Activated T-cell treated with anti-CD3 and anti-CD28 coated beads, Interleukin-2, amount 50 U/mL, for 24 hours (primary cell): ENCODE data around the gene ZBTB11.
"Not testable (repeated sequence)": the region's sequence is repeated elsewhere in the genome, so short reads cannot be mapped to it uniquely, and the experiment has no call there.

ENCODE experiments used
- DNase-seq: peaks from one replicate; pipeline ENCODE4 v3.0.0-alpha.2; 2020
- H3K27ac Mint-ChIP-seq: 2 replicates; pipeline ENCODE4 v1.8.0; 2020; ENCODE audit warnings: mild to moderate bottlenecking, mixed read lengths
- H3K27me3 Mint-ChIP-seq: 2 replicates; pipeline ENCODE4 v1.8.0; 2020; ENCODE audit warnings: mixed read lengths
- H3K36me3 Mint-ChIP-seq: 2 replicates; pipeline ENCODE4 v1.8.0; 2020; ENCODE audit warnings: low read depth, mixed read lengths
- H3K4me1 Mint-ChIP-seq: 2 replicates; pipeline ENCODE4 v1.8.0; 2020; ENCODE audit warnings: low read depth, mixed read lengths
- H3K4me3 Mint-ChIP-seq: 2 replicates; pipeline ENCODE4 v1.8.0; 2020; ENCODE audit warnings: mild to moderate bottlenecking, moderate library complexity, mixed read lengths
- H3K9me3 Mint-ChIP-seq: 2 replicates; pipeline ENCODE4 v1.8.0; 2020; ENCODE audit warnings: mixed read lengths

ZBTB11 gene

DNA sequence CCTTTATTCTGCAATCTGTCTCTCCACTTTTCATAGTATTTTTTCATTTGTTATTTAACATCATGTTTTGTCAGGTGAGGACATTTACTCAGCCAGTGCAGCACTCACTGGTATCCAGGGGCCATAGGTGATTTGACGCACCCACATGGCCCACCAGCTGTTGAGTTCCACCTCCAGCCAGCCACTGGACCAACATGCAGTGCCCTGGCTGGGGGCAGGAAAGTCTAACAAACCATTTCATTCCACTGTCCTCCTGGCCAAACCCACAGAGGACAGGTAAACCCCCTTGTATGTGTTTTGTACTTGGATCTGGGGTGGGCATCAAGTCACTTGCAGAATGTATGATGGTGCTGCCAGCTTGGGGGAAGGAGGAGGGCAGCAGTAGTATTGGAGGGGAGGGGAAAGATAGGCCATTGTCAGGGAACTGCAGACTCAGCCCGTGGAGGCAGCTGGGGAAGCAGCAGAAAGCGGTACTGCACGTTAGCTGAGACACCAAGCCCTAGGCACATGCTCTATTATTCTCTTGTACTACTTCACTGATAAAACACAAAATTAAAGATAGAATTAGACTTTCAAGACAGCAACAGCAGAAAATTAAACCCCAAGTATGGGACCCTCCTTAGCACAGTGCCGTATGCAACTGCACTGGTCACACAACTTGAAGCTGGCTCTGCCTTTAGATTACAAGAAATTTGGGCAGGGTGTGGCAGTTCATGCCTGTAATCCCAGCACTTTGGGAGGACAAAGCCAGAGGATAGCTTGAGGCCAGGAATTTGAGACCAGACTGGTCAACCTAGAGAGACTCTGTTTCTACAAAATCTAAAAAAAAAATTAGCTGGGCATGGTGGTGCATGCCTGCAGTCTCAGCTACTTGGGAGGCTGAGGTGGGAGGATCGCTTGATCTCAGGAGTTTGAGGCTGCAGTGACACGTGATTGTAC, 25.0 kb upstream of the ZBTB11 start:
- no peak for DNase-seq
- H3K27ac Mint-ChIP-seq, result no peak overlapping the region
- no peaks in the 10 kb centered on the region for H3K27me3 Mint-ChIP-seq
- H3K4me3 Mint-ChIP-seq, result no peak overlapping the region
- H3K9me3 Mint-ChIP-seq, result no peaks in the 10 kb centered on the region
- H3K36me3 Mint-ChIP-seq, result peaks cover 1% of the 10 kb centered on the region
- no peaks in the 10 kb centered on the region for H3K4me1 Mint-ChIP-seq

DNA sequence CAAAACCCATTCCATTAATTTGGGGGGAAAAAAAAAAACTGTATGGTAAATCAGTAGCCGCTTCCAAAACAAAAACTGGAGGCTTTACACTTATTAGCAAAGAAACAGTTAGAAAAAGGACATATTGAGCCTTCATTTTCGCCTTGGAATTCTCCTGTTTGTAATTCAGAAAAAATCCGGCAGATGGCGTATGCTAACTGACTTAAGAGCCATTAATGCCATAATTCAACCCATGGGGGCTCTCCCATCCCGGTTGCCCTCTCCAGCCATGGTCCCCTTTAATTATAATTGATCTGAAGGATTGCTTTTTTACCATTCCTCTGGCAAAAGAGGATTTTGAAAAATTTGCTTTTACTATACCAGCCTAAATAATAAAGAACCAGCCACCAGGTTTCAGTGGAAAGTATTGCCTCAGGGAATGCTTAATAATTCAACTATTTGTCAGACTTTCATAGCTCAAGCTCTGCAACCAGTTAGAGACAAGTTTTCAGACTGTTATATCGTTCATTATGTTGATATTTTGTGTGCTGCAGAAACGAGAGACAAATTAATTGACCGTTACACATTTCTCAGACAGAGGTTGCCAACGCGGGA, 18.9 kb upstream of the ZBTB11 start:
- Mint-ChIP-seq H3K27me3 (no peaks in the 10 kb centered on the region), H3K4me1 (peaks cover 8% of the 10 kb centered on the region), H3K27ac (no peak overlapping the region), H3K9me3 (no peaks in the 10 kb centered on the region), H3K36me3 (peaks cover 1% of the 10 kb centered on the region), H3K4me3 (no peak overlapping the region)
- DNase-seq, result no peak

DNA sequence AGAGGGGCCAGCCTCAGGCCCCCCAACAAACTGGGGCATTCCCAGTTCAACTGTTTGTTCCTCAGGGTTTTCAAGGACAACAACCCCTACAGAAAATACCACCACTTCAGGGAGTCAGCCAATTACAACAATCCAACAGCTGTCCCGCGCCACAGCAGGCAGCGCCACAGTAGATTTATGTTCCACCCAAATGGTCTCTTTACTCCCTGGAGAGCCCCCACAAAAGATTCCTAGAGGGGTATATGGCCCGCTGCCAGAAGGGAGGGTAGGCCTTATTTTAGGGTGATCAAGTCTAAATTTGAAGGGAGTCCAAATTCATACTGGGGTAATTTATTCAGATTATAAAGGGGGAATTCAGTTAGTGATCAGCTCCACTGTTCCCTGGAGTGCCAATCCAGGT, 17.9 kb upstream of the ZBTB11 start:
- not testable (repeated sequence) for H3K27ac Mint-ChIP-seq, H3K4me3 Mint-ChIP-seq, H3K36me3 Mint-ChIP-seq, H3K27me3 Mint-ChIP-seq, DNase-seq, H3K9me3 Mint-ChIP-seq
- H3K4me1 Mint-ChIP-seq, result peaks cover 13% of the 10 kb centered on the region

DNA sequence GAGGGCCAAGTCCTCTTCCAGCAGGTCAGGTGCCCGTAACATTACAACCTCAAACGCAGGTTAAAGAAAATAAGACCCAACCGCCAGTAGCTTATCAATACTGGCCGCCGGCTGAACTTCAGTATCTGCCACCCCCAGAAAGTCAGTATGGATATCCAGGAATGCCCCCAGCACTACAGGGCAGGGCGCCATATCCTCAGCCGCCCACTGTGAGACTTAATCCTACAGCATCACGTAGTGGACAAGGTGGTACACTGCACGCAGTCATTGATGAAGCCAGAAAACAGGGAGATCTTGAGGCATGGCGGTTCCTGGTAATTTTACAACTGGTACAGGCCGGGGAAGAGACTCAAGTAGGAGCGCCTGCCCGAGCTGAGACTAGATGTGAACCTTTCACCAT, 16.6 kb upstream of the ZBTB11 start:
- DNase-seq, H3K27me3 Mint-ChIP-seq, H3K9me3 Mint-ChIP-seq, H3K4me3 Mint-ChIP-seq, H3K27ac Mint-ChIP-seq, H3K36me3 Mint-ChIP-seq: not testable (repeated sequence)
- H3K4me1 Mint-ChIP-seq, result peaks cover 15% of the 10 kb centered on the region

DNA sequence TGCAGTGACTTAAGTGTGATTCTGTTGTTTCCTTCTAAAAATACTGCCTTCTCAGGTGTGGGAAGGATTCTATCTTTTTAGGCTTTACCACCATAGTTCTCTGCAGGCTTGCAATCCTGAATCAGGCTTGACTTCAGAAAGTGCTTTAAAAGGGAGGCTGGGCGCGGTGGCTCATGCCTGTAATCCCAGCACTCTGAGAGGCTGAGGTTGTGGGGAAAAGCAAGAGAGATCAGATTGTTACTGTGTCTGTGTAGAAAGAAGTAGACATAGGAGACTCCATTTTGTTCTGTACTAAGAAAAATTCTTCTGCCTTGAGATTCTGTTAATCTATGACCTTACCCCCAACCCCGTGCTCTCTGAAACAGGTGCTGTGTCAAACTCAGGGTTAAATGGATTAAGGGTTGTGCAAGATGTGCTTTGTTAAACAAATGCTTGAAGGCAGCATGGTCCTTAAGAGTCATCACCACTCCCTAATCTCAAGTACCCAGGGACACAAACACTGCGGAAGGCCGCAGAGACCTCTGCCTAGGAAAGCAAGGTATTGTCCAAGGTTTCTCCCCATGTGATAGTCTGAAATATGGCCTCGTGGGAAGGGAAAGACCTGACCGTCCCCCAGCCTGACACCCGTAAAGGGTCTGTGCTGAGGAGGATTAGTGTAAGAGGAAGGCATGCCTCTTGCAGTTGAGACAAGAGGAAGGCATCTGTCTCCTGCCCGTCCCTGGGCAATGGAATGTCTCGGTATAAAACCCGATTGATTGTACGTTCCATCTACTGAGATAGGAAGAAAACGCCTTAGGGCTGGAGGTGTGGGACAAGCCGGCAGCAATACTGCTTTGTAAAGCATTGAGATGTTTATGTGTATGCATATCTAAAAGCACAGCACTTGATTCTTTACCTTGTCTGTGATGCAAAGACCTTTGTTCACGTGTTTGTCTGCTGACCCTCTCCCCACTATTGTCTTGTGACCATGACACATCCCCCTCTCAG, 15.0 kb upstream of the ZBTB11 start:
- peak overlapping the region; percentile 78 for H3K27ac Mint-ChIP-seq
- not testable (repeated sequence) for H3K9me3 Mint-ChIP-seq

DNA sequence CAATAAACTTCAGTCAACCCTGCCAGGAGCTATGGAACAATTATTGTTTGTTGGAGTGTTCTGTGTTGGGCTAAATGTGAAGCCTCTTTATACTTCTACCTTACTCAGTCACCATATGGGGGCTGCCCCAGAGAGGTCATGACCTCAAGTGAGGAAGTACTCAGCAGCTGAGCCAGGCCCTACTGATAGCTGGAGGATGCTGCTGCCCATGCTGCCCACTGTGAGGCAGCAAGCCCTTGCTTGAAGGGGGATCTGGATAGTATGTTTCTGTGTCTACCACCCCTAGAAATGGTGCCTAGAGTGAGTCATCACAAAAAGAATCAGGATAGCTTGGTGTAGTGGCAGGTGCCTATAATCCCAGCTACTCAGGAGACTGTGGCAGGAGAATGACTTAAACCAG, 14.0 kb upstream of the ZBTB11 start:
- no peak for DNase-seq
- peaks cover 23% of the 10 kb centered on the region for H3K4me1 Mint-ChIP-seq
- peak overlapping the region; percentile 78 for H3K27ac Mint-ChIP-seq
- no peaks in the 10 kb centered on the region for H3K27me3 Mint-ChIP-seq
- peaks cover 8% of the 10 kb centered on the region for H3K36me3 Mint-ChIP-seq
- no peak overlapping the region for H3K4me3 Mint-ChIP-seq
- H3K9me3 Mint-ChIP-seq, result no peaks in the 10 kb centered on the region

More for the DNA sequence above, 15.0 kb upstream of the ZBTB11 start:
- H3K27me3 Mint-ChIP-seq, DNase-seq, H3K36me3 Mint-ChIP-seq, H3K4me3 Mint-ChIP-seq: not testable (repeated sequence)
- peaks cover 23% of the 10 kb centered on the region for H3K4me1 Mint-ChIP-seq

DNA sequence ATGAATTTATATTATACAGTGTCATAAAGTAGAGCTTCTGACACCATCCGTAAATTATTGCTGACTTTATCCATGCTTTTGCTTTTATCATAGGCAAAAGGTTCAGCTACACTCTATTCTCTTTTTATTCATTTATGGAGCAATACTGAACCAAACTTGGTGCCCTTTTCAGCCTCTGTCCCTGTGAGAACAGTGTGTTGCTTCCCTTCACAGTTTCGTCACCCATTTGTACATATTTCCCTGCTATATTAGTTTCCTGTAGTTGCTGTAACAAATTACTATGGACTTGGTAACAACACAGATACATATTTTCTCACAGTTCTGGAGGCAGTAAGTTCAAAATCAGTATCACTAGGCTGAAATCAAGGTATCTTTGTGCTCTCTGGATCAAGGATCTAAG, 12.4 kb upstream of the ZBTB11 start:
- Mint-ChIP-seq H3K4me3 (no peak overlapping the region), H3K27me3 (no peaks in the 10 kb centered on the region), H3K9me3 (no peaks in the 10 kb centered on the region), H3K27ac (no peak overlapping the region), H3K4me1 (peaks cover 25% of the 10 kb centered on the region), H3K36me3 (peaks cover 25% of the 10 kb centered on the region)
- DNase-seq, result no peak

DNA sequence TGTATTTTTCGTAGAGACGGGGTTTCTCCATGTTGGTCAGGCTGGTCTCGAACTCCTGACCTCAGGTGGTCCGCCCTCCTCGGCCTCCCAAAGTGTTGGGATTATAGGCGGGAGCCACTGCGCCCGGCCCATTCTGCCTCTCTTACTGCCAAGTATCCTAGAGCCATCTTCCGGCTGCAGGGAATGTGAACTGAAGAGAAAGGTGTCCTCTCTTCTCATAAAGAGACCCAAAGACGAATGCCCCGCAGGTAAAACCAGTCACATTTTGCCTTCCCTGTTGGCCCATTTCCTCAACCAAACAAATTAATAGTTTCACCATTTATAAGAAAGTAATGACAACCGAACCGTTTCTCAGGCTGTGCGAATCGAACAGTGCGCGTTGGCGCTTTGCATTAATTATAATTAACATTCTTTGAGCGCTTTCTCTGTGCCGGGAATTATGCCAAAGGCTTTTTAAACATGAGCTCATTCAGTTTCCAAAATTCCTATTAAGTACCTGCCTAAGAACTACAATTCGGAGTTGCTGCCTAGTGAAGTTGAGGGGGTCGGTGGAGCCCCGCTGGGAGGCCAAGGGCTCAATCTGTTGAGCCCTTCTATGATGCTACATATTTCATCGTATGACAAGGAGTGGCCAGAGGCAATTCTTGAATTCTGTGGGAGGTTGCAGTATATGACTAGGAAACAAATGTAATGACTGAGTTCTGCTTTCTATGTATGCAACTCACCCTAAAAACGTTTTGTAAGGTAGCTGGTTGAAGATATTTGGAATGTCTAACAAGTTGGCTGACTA, 10.4 kb upstream of the ZBTB11 start:
- Mint-ChIP-seq H3K9me3 (no peaks in the 10 kb centered on the region), H3K4me3 (peak overlapping the region; percentile 99), H3K4me1 (peaks cover 34% of the 10 kb centered on the region), H3K27ac (peak overlapping the region; percentile 100), H3K36me3 (peaks cover 45% of the 10 kb centered on the region), H3K27me3 (no peaks in the 10 kb centered on the region)
- no peak for DNase-seq

DNA sequence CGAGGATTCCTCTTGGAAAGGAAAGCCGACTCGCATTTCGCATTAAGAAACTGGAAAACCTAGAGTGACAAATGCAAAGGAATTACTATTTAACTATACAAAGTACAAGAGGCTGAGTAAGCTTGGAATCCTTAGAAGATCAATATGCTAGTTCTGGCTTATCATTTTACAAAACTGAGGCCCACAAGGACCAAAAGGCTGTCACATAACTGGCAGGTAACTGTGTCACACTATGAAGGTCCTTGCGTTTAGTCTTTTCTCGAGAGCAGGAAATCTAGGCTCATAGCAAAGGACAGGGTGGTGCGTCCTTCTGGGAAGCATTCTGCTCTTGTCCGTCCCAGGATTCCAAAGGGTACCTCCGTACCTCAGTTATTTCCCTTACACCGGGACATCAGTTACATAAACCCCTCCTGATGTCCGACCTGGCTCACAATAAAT, 9.0 kb upstream of the ZBTB11 start:
- peak overlapping the region; percentile 100 for H3K27ac Mint-ChIP-seq
- peaks cover 44% of the 10 kb centered on the region for H3K4me1 Mint-ChIP-seq
- H3K4me3 Mint-ChIP-seq, result peak overlapping the region; percentile 99
- H3K36me3 Mint-ChIP-seq, result peaks cover 59% of the 10 kb centered on the region
- no peaks in the 10 kb centered on the region for H3K27me3 Mint-ChIP-seq
- no peaks in the 10 kb centered on the region for H3K9me3 Mint-ChIP-seq
- DNase-seq, result no peak

DNA sequence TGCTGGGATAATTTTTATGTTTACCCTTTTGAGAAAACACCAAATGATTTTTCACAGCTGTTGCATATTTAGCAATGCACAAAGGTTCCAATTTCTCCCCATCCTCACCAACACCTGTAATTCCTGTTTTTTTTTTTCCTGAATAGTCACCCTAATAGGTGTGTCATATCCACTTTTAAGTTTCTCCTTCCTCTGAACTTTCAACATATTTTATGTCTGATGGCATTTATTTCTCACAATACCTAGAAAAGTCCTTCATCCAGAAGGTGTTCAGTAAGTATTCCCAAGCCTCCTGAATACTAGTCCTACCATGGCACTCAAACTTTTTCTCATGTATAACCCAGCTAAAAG, 8.1 kb upstream of the ZBTB11 start:
- peaks cover 68% of the 10 kb centered on the region for H3K36me3 Mint-ChIP-seq
- no peaks in the 10 kb centered on the region for H3K27me3 Mint-ChIP-seq
- DNase-seq, result no peak
- H3K4me3 Mint-ChIP-seq, result peak overlapping the region; percentile 99
- no peaks in the 10 kb centered on the region for H3K9me3 Mint-ChIP-seq
- H3K27ac Mint-ChIP-seq, result peak overlapping the region; percentile 100
- H3K4me1 Mint-ChIP-seq, result peaks cover 45% of the 10 kb centered on the region

DNA sequence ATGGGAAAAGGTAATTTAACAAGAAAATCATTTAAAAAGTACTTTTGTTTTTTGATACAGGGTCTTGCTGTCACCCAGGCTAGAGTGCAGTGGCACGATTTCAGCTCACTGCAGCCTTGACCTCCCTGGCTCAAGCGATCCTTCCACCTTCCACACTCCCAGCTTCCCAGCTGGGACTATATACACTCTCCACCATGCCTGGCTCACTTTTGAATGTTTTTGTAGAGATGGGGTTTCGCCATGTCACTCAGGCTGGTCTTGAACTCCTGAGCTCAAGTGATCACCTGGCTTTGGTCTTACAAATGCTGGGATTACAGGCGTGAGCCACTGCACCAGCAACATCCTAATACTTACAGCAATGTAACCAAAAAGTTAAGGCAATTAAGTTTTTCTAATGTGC, 3.5 kb upstream of the ZBTB11 start:
- H3K4me1 Mint-ChIP-seq, result peaks cover 51% of the 10 kb centered on the region
- peak overlapping the region; percentile 88 for H3K27ac Mint-ChIP-seq
- no peaks in the 10 kb centered on the region for H3K27me3 Mint-ChIP-seq
- H3K36me3 Mint-ChIP-seq, result peaks cover 94% of the 10 kb centered on the region
- H3K4me3 Mint-ChIP-seq, result peak overlapping the region; percentile 6
- no peak for DNase-seq
- no peaks in the 10 kb centered on the region for H3K9me3 Mint-ChIP-seq

DNA sequence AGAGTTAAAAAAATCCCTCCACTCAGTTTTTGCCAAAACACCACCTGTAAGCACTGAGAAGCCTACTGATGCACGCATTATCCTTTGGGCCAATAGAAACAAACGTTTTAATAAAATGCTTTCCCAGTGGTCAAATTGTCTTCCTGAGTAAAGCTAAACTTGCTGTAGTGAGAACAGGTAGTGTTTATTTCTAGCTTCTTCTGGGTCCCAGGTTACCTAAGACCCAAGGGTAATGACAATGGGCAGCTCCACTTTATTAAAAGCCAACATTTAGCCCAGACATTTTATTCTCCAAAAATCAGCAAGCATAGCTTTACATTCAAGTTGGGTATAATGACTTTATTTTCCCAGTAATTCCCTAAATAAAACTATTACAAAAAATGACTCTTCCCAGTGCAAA, 1.9 kb upstream of the ZBTB11 start:
- H3K4me3 Mint-ChIP-seq, H3K27me3 Mint-ChIP-seq, H3K9me3 Mint-ChIP-seq, DNase-seq: not testable (repeated sequence)
- H3K27ac Mint-ChIP-seq, result peak overlapping the region; percentile 40
- peaks cover 61% of the 10 kb centered on the region for H3K4me1 Mint-ChIP-seq
- H3K36me3 Mint-ChIP-seq, result peaks cover 90% of the 10 kb centered on the region

DNA sequence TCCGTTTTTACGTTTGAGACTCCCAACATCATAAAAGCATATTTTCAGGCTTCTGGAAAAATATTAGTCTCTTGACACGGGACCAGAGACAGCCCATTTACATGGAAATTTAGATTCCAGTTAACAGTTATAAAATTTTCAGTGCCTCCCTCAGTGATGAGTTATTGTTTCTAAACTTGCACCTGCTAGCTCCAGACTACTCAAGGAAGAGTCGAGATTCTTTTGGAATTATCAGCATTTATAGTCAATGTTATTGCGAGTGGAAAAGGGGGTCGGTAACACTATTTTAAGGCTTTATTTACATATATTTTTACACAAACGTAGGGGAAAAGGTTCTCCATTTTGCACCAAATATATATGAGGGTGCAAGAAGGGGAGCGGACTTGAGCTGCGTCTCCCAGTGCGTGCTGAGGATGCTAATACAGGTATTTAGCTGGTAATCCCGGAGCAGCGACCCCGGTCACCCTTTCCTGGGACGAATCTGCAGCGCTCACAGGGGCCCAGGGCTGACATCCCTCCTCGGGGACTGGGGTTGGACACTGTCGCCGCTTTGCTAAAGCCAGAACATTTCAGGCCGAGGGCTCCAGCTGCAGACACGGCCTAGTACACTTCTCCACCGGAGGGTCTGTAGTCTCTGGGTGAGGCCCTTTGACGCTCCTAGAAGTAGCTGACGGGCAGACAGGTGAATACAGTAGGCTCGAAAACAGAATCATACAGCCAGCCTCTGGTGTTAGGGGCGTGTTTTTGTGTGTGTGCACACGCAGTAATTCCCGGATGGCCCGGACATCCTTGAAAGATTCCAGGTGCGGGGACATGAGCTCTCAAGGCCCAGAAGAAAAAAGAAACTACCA, 729 bp upstream of the ZBTB11 start:
- peak overlapping the region; percentile 98 for H3K27ac Mint-ChIP-seq
- peaks cover 64% of the 10 kb centered on the region for H3K4me1 Mint-ChIP-seq
- H3K36me3 Mint-ChIP-seq, result peaks cover 88% of the 10 kb centered on the region
- peak overlapping the region; percentile 96 for H3K4me3 Mint-ChIP-seq
- H3K27me3 Mint-ChIP-seq, result no peaks in the 10 kb centered on the region
- peak; percentile 53 for DNase-seq
- no peaks in the 10 kb centered on the region for H3K9me3 Mint-ChIP-seq
